B cell (primary cell): Measurements from ENCODE around the gene SNX12.

Experiments
- CTCF ChIP-seq: fragments of 200-600 bp; IDR thresholded peaks from one replicate; pipeline ENCODE4 v1.8.0; 2022; ENCODE audit warnings: antibody characterized with exemption, mild to moderate bottlenecking
- EZH2 ChIP-seq: IDR thresholded peaks from 2 replicates; pipeline ENCODE4 v1.6.1; 2012; ENCODE audit warnings: borderline replicate concordance, low read depth, mild to moderate bottlenecking, moderate library complexity, low read length; ENCODE audit not compliant: insufficient read depth, poor library complexity, severe bottlenecking

- TF ChIP-seq CTCF (no peak), EZH2 (no peak)
These were observed 37.5 kb upstream of the SNX12 start for GRCh38 chrX:71105628-71106027.
